Cardiac muscle cell (in vitro differentiated cells and primary cell): Measurements from ENCODE around the gene IGSF11. TPM values are rescaled to one million over a fixed set of nuclear protein-coding genes. Genes with fewer than 3 reads are reported as not detected.

Experiments
- DNase-seq, 2 donors: peaks; one replicate each; pipeline versions ENCODE4 v3.0.0 to v3.0.0-alpha.2; 2010 to 2017; ENCODE audit warnings: low read depth in 1 of 2, low spot score in 1 of 2
- H3K27ac ChIP-seq: fragments of 200-600 bp; sonication (generic); 2 replicates; pipeline ENCODE4 v1.5.1; 2016
- H3K27me3 ChIP-seq: fragments of 200-600 bp; sonication (generic); 2 replicates; pipeline ENCODE4 v1.6.0; 2016; ENCODE audit warnings: control low read depth
- H3K36me3 ChIP-seq: fragments of 200-600 bp; sonication (generic); 2 replicates; pipeline ENCODE4 v1.5.1; 2016; ENCODE audit warnings: control low read depth
- H3K4me1 ChIP-seq: fragments of 200-600 bp; sonication (generic); 2 replicates; pipeline ENCODE4 v1.8.1; 2017; ENCODE audit warnings: low read depth, mild to moderate bottlenecking, mixed run types
- H3K4me3 ChIP-seq: fragments of 200-600 bp; sonication (generic); 2 replicates; pipeline ENCODE4 v1.5.1; 2016; ENCODE audit warnings: mild to moderate bottlenecking
- H3K9me3 ChIP-seq: fragments of 200-600 bp; sonication (generic); 2 replicates; pipeline ENCODE4 v1.5.1; 2017; ENCODE audit warnings: low read depth, mild to moderate bottlenecking, control low read depth
- CTCF ChIP-seq: IDR thresholded peaks from 2 replicates; pipeline ENCODE4 v1.5.1; 2012; ENCODE audit warnings: low read depth, mild to moderate bottlenecking, low read length
- polyA plus RNA-seq: library from polyadenylated mRNA; unstranded; fragments of >200 nt; fragmentation: Nextera tagmentation; extraction: Ambion mirVana; gene quantifications from 2 replicates; pipeline ENCODE4 v1.2.1, GENCODE V29; 2016
- total RNA-seq: library from RNA; depleted of rRNA; stranded (reverse); fragments of >200 nt; gene quantifications from 2 replicates; pipeline ENCODE4 v1.2.3, GENCODE V29; 2016

Gene IGSF11
- total and polyA plus RNA-seq, 2 experiments from 2014 or later, result 0.46 to 2.0 TPM

GRCh38 chr3:118987477-118987876 lies 47.2 kb downstream of the IGSF11 start:
- Histone ChIP-seq H3K27ac (no peak overlapping the region), H3K4me1 (peaks cover 14% of the 10 kb centered on the region), H3K9me3 (no peaks in the 10 kb centered on the region), H3K27me3 (no peaks in the 10 kb centered on the region), H3K4me3 (no peak overlapping the region), H3K36me3 (no peaks in the 10 kb centered on the region)
- DNase-seq, result peak in 1 of 2 donors; percentile 21
- TF ChIP-seq CTCF, result no peak

GRCh38 chr3:118986734-118987133 lies 47.9 kb downstream of the IGSF11 start:
- no peak for DNase-seq
- no peak overlapping the region for H3K4me3 ChIP-seq
- H3K36me3 ChIP-seq, result no peaks in the 10 kb centered on the region
- H3K27me3 ChIP-seq, result no peaks in the 10 kb centered on the region
- TF ChIP-seq CTCF, result no peak
- no peaks in the 10 kb centered on the region for H3K9me3 ChIP-seq
- peaks cover 14% of the 10 kb centered on the region for H3K4me1 ChIP-seq
- H3K27ac ChIP-seq, result no peak overlapping the region

GRCh38 chr3:118984699-118985098 lies 49.9 kb downstream of the IGSF11 start:
- TF ChIP-seq CTCF, result no peak
- Histone ChIP-seq H3K36me3 (no peaks in the 10 kb centered on the region), H3K4me3 (no peak overlapping the region), H3K27me3 (no peaks in the 10 kb centered on the region), H3K4me1 (peaks cover 14% of the 10 kb centered on the region), H3K27ac (no peak overlapping the region), H3K9me3 (no peaks in the 10 kb centered on the region)
- DNase-seq, result no peak

- peaks cover 14% of the 10 kb centered on the region for H3K4me1 ChIP-seq
- no peaks in the 10 kb centered on the region for H3K36me3 ChIP-seq
- H3K27me3 ChIP-seq, result no peaks in the 10 kb centered on the region
- DNase-seq, result no peak
- H3K27ac ChIP-seq, result no peak overlapping the region
- no peak overlapping the region for H3K4me3 ChIP-seq
- no peaks in the 10 kb centered on the region for H3K9me3 ChIP-seq
- no peak for TF ChIP-seq CTCF
These were observed 53.0 kb downstream of the IGSF11 start for GRCh38 chr3:118981494-118982134.

GRCh38 chr3:118980832-118981231 lies 53.8 kb downstream of the IGSF11 start:
- Histone ChIP-seq H3K4me3 (no peak overlapping the region), H3K9me3 (no peaks in the 10 kb centered on the region), H3K27ac (no peak overlapping the region), H3K36me3 (no peaks in the 10 kb centered on the region), H3K4me1 (peaks cover 12% of the 10 kb centered on the region), H3K27me3 (no peaks in the 10 kb centered on the region)
- no peak for DNase-seq
- TF ChIP-seq CTCF, result no peak
